H1 (cell line): ENCODE results near the gene GPRC6A.

Experiments used
- SUZ12 ChIP-seq: fragments of 200-600 bp; sonication (generic); IDR thresholded peaks from 2 replicates; pipeline ENCODE4 v1.6.1; 2012; ENCODE audit warnings: mild to moderate bottlenecking, inconsistent platforms, low read length, moderate library complexity, mixed read lengths
- TF ChIP-seq, protein P1 (sequence below), 3 experiments: IDR thresholded peaks; 1 replicate in 2 of 3; 2 replicates in 1 of 3; pipeline versions ENCODE4 v1.5.1 to v1.6.1; 2011; ENCODE audit warnings: low read length in 3 of 3, mild to moderate bottlenecking in 3 of 3, inconsistent platforms in 2 of 3, low read depth in 1 of 3, moderate library complexity in 1 of 3; ENCODE audit not compliant: insufficient read depth in 1 of 3; ENCODE audit errors: control extremely low read depth in 1 of 3

DNA sequence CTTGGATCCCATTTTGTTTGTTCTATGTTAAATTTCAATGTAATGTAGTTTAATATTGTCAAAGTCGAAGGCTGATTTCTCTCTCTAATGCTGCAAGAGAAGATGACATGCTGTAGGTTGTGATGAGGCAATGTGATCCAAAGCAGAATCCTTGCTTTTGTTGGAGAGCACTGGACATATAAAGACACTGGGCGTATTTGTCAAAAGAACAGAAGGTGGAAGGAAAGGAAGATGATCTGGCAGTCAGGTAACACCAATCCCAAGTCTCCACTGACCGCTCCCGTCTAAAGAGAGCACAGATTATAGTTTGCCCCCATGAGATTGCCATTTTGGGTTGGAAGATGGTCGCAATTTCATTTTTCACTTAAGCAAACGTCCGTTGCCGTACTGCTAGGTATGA, 47.2 kb upstream of the GPRC6A start:
- TF ChIP-seq, protein P1, sequence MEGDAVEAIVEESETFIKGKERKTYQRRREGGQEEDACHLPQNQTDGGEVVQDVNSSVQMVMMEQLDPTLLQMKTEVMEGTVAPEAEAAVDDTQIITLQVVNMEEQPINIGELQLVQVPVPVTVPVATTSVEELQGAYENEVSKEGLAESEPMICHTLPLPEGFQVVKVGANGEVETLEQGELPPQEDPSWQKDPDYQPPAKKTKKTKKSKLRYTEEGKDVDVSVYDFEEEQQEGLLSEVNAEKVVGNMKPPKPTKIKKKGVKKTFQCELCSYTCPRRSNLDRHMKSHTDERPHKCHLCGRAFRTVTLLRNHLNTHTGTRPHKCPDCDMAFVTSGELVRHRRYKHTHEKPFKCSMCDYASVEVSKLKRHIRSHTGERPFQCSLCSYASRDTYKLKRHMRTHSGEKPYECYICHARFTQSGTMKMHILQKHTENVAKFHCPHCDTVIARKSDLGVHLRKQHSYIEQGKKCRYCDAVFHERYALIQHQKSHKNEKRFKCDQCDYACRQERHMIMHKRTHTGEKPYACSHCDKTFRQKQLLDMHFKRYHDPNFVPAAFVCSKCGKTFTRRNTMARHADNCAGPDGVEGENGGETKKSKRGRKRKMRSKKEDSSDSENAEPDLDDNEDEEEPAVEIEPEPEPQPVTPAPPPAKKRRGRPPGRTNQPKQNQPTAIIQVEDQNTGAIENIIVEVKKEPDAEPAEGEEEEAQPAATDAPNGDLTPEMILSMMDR (IDR thresholded peaks at IDR 0.05; ENCODE audit: control extremely low read depth in 1 of 3, insufficient read depth in 1 of 3, low read depth in 1 of 3, low read length in 3 of 3): no peak
- TF ChIP-seq SUZ12: no peak
